Measurements from ENCODE around the gene LMO3.
"Not testable (repeated sequence)": the region's sequence is repeated elsewhere in the genome, so short reads cannot be mapped to it uniquely, and the experiment has no call there.

The LMO3 gene

DNA sequence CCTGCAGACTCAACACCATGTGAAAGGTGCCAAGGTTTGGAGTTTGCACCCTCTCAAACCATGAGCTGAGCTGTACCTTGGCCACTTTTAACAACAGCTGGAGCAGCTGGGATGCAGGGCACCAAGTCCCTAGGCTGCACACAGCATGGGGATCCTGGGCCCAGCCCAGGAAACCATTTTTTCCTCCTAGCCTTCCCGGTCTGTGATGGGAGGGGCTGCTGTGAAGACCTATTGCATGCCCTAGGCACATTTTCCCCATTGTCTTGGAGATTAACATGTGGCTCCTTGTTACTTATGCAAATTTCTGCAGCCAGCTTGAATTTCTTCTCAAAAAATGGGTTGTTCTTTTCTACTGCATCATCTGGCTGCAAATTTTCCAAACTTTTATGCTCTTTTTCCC, 68.3 kb downstream of the LMO3 start:
- DNase-seq, result not testable (repeated sequence)

DNA sequence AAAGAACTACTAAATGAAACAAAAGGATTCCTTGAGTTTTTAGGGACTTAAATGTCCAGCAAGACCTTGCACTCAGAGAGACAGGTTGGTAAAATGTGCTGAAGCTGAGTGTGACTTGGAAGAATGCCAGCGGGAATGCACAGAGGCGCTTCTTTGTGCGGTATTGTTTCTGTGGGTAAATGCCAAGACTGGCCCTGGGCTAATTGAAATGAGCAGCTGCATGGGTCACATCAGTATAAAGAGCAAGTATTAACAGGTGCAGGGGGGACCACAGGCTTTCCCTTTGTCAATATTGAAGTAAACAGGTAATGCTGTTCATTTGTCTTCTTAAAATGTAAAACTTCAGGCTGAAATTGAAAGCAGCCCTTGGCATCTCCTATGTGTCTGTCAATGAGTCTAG, 74.3 kb downstream of the LMO3 start:
- DNase-seq, result no peak

DNA sequence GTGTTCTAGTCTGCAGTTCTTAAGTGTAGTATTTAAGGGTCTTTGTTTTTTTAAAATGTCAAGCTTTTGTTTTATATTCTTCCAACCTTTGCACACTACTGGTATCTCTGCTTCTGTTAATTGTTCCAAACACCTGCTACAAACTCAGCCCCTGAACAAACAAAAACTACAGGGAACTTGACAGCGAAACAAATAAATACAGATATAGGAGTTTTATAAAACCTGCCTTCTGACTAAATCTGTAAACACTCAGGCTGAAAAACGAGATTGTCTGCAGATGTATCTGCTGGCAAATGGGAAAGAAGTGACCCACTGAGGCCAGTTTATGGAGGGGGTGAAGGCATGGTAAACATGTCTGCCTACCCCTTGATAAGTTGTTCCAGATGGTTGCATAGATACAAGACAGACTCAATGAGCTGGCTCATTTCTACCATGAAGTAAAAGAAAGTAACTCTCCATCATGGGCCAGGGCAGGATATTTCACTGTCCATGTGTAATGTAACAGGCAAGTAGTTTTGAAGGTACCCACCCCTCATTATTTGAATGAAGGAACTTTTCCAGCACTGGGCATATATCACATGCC, 75.6 kb downstream of the LMO3 start:
- DNase-seq, result no peak

DNA sequence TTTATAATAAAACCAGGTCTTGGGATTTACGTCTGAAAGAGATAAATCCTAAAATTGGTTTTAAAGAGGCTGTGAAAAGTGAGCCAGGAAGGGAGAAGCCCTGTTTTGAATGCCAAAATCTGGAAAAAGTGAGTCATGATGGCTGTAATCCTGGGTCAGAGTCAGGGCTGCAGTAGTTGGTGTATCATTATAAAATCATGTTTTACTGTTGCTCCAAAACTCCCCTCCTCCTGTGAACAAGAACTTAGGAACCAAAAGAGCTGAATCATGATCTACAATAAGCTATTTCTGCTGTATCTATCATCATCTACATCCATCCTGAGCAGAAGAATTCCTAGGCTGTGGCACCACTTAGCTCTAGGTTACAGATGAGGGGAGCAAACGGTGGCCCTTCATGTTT, 79.3 kb downstream of the LMO3 start:
- no peak for DNase-seq

DNA sequence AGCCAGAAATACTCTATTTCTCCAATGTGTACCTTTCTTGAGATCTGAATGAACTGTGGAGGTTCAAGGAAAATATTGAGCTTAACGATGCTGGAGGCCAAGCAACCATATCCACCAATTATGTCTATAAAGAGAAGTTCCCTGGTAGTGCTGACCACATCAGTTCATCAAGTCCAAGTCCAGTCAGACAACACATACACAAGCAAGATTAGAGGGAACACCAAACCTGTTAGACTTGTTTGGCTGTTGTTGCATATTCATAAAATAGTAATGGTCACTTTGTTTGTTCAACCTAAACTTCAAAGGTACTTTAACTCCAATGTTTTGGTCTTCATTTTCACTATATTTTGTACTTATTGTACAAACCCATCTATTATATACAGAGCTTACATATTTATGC, 81.6 kb downstream of the LMO3 start:
- no peak for DNase-seq

DNA sequence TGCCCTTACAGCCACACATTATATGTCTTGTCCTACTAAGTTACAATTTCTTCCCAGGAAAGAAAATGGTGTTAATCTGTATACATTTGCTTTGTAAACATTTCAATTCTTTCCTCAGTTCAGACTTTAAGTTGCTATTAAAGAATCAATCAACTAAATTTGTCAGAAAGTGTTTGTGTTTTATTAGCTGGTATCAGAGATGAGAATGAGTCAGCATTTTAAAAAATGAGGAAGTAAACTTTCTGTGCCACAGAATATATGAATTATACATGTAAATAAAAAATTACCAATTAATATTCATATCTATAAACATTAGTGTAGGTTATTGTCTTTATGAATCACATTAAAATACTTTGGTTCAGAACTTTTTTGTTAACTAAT, 82.0 kb downstream of the LMO3 start:
- DNase-seq, result no peak

DNA sequence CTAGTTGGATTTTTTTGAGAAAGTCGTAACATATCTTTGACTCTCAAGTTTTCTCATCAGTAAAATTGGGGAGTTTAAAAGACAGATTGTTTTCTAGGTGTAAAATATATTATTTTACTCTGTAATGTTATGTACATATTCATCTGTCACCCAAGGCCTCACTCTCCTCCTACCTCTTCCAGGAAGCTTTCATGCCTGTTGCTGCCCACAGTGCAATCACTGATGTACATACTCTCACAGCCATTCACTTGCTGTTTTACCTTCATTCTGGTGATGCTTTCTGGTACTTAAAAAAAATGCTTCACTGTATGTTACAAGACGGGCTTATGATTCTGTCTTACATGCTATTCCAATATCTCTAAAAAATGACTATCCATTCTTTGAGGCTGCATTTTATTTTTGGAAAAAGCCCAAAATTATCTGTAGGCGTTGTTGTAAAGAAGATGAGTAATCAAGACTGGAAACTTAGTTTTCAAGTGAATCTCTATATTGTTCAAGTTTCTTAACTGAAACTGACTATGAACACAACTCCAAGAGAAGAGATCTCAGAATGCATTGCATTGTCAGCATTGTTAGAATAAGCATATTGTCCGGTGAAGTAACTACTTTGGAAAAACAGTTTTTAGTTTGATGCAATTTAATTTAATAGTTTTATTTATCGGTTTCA, 82.5 kb downstream of the LMO3 start:
- no peak for DNase-seq

DNA sequence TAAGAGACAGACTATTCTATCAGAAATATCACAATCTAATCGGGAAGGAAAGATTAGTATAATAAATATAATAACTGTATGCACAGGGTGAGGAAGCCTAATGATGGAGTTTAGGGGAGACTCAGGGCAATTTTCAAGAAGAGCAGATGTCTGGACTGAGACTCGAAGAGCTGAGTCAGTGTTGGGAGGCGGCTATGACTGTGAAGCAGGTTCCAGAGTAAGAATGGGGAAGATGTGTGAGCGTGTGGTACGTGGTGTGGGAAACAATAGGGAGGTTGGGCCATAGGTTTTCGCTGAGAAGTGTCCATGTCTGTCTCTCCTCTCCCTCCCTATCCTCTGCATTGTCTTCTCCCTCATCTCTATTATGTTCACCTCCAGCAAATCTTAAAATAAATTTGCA, 85.6 kb downstream of the LMO3 start:
- no peak for DNase-seq

DNA sequence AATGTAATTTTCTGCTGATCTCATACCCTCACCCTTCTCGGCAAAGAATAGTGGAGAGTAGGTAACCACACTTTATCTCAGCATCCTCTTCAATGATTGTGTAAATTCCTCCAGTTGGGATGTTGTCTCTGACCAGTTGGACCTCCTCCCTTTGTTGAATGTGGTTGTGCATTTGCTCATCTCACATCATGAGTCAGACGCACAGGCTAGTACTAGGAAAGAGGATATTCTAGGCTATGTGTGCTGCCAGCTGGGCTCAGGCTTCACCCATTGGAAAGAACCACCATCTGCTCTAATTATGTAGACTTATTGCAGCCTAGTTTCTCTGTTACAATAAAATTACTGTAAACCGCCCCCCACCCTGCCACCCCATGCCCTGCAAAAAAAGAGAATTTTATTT, 90.3 kb downstream of the LMO3 start:
- no peak for DNase-seq

DNA sequence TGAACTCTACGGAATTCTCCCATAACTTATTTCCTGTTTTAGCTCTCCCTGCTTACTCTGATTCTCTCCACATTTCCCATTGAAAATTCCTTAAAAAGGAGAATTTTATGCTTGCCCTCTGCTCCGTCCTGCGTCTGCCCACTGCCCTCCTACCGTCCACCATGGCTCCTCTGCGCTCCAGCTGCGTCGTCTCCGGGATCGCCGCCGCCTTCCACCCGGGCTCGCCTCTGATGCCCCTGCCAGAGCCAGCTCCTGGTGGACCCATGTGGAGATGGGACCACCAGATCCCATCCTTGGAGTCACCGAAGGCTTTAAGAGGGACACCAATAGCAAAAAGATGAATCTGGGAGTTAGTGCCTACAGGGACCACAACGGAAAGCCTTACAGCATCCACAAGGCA, 92.7 kb downstream of the LMO3 start:
- DNase-seq, result no peak

DNA sequence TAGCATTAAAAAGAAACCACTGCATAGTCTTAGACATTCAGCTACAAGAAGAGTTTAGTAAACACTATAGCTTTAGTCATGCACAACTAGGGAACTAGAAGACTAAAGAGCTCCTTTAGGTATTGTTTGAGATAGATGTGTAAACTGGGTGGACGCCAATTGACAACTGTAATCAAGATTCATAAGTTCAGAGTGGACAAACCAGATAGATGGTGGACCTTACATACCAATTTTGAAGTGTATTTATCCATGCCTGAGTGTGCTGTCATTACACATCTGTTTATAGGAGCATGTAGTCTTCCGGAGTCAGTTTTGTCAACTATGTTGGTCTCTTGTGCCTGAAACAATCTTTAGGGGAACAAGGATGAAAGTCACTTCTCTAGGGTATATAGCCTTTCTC, 96.6 kb downstream of the LMO3 start:
- no peak for DNase-seq

DNA sequence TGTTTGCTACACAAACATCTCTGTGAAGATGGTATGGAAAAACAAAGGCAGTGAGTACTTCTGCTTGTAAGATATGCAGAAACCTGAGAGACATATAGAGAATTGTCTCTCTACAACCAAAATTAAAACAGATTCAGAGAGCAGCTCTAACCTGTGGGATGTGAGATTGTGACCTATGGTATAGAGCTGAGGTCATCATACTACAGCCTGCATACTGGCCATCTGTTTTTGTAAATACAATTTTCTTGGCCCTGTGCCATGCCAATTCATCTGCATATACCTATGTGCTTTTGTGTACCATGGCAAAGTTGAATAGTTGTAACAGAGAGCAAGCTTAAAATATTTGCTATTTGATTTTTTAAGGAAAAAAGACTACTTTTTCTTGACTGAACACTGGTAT, 99.6 kb downstream of the LMO3 start:
- no peak for DNase-seq

DNA sequence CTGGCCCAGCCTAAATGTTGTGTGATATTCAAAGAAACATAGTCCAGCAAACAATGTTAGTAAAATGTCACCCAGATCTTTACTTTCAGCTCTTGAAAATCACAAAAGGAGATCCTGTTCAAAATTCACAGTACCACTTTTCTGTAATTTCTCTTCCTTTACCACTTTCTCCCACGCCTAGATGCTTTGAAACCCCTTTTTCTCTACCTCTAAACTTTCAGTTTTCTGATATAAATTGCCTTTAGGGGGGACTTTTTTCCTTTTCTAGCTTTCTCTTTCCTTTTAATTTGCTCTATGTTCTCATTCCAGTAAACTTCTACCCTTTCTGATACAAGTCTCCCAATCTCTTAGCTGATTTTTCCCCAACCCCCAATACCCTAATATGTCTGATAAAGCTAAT, 101.8 kb downstream of the LMO3 start:
- DNase-seq, result no peak

DNA sequence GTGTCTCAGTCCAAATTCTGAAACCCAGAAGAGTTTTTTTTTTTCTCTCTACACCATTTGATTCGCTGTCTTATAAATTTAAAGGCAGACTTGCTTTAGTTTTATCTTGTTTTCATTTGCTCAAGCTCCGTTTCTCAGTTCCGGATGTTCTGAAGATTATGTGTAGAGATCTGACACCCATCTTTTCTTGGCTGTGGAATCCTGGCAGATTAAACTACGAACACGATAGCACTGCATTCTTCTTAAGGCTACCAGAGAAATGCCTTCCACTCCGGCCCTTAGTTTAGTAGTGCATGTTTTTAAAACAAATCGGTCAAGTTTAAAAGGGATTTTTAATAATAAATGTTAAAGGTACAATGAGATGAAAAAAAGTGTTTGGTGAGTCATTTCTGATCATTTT, 106.4 kb downstream of the LMO3 start:
- DNase-seq, result no peak

All from activated naive CD4-positive, alpha-beta T cell treated with anti-CD3 and anti-CD28 coated beads, Interleukin-2, amount 50 U/mL, for 16 hours (primary cell).